Fibroblast of the conjunctiva (primary cell): ENCODE results near the gene SLC6A1.

ENCODE experiments used
- DNase-seq: peaks from one replicate; pipeline ENCODE4 v3.0.0-alpha.2; 2010; ENCODE audit warnings: low read depth

The SLC6A1 gene

DNA sequence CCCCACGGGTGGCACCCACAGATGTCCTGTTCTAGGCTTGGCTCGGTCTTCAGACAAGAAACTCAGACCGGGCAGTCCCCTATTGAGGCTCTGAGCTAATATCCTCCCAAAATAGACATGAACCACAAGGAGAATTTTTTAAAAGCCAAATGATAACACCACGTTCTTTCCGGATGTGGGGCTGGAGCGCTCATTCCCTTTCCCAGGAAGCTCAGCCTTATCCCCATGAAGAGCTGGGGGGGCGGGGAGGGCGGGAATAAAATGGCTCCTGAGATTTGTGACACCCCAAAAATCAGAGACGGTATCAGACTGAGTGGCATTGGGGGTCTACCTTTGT lies 1.1 kb downstream of the SLC6A1 start:
- DNase-seq, result no peak

DNA sequence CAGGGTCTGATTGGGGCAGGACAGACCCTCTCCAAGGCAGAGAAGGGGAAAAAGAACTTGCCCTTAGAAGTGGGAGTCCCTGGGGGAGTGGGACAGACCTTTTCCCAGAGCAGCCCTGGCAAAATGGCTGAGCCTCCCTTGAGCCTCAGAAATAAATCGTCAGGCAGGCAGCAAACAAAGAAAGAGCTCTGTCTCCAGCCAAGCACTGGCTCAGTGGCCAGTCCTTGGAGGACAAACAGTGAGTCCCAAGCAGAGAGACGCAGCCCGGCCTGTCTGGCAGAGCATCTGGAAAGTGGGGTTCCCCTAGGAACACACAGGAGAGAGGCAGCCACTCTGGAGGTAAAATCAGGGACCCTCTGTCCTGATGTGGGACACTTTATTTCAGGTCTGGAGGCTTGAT lies 1.8 kb downstream of the SLC6A1 start:
- DNase-seq, result no peak

DNA sequence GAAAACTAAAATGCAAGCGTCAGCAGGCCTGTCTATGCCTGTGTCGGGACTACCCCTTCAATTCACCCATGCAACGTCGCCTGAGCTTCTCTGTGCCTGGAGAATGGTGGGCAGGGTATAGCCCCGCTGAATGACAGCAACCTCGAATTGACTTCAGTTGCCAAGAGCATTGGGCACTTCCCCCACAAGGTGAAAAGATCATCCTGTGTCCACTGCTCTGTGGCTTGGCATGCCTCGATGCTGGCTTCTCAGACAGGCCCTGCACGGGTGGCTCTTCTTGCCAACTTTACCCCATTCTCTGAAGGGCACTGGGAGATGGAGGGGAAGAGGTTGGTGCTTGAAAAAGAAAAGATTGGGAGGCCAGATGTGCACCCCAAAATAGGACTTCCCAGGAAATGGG lies 3.3 kb downstream of the SLC6A1 start:
- no peak for DNase-seq

DNA sequence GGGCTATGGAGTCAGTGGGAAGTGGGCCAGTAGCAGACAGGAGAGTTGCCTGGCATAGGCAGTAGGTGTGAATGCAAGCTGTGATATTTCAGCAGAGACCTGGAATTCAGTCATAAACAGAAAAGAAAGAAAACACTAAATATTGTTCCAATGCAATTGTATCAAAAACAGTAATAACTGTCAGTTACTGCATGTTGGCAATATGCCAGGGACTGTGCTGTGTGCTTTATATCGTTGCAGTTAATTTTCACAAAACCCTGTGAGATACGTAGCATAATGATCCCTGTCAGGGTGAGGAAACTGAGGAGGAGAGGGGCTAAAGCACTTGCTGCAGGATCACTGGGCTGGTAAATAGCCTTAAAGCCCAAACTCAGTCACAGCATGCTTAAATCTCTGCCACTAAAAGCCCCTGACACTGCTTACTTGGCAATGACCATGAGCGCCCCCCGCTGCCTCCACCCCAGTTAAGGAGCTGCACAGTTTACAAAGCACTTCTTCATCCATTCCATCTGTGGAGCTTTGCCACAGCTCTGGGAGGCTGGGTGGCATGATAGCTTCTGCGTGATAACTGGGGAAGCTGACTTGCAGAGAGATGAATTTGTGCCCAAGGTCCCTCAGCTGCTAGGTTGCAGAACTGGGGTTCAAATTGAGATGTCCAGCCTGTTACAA lies 3.9 kb downstream of the SLC6A1 start:
- DNase-seq, result no peak

DNA sequence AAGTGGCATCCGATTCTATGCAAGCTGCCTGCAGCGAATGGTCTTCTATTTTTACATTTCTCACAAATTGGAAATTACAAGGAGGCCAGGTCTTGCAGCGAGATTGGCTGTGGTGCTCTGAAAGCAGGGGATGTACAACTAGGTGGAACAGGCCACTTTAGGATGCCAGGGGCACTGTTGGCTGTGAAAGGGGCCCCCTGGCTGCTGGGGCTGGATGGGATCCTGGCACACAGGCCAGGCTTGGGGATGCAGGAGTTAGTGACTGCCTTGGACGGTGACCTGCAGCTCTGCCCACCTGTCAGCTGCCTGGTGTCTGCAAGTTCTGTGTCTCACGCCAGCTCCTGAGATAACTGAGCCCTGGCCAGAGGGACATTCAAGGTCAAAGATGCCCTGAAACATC lies 4.6 kb downstream of the SLC6A1 start:
- DNase-seq, result no peak

DNA sequence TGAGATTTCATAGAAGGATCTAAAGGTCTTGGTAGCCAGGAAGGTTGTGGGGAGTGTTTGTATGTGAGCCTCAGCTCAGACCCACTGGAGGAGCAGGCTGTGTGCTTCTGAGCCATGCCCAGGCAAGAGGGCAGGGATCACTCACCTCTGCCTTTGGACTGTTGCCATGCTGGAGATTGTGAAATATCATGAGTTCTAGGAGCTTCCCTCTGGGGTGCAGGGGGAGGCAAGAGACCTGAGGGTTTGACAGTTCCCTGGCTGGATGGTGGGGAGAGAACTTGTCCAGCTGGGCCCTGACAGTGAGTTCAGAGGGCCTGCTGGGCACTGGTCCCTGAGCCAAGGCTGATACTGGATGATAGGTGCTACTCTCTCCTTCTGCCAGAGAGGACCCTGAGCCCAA lies 6.0 kb downstream of the SLC6A1 start:
- DNase-seq, result no peak

DNA sequence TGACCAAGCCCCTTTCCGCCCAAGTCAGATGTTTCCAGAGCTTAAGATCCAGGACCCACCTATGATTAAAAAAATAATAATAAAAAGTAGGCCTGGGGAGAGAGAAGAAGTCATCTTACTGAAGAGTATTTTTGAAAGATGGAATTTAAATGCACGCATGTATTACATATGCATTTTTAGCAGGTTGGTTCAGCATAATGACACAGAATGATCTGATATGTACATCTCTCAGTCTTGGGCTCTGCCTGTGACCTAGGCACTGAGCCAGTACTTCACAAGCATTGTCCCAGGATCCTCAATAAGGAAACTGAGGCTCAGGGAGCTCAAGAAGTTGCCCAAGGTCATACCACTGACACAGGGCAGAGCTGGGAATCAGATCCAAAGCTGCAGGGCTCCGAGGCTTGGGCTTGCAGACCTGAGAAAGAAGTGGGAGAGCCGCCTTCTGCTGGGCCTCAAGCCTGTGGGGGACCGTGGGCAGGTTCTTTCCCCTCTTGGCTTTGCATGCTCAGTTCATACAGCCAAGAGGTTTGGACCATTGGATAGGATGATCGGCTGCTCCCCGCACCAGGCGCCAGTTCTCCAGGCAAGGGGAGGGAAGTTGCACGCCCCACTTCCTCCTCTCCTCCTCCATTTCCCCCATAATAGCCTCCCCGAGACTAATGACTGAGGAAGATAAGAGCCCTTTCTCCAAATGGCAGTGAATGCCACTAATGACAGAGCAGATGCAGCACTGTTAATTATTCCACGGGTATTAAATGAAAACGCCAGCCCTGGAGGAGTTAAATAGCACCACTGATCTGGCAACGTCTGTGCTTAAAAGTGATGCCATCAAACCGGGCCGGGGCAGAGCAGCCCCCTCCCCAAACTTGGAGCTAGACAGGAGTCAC lies 6.9 kb downstream of the SLC6A1 start:
- no peak for DNase-seq

DNA sequence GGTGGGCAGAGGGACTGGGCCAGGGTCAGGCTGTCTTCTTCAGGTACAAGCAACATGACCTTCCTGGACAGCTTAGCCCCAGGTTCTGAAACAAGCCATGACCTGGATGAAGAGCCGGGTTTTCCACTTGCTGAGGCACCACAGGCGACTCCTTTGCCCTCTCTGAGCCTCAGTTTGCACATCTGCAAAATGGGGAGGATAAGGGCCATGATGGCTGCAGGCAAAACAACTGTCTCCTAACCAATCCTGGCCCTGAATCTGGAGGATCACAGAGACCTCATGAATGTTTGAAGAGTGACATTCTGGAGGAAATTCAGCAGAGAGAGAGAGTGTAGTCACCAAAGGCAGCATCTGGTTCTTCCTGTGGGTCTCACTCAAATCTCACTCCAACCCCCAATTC lies 8.0 kb downstream of the SLC6A1 start:
- no peak for DNase-seq

DNA sequence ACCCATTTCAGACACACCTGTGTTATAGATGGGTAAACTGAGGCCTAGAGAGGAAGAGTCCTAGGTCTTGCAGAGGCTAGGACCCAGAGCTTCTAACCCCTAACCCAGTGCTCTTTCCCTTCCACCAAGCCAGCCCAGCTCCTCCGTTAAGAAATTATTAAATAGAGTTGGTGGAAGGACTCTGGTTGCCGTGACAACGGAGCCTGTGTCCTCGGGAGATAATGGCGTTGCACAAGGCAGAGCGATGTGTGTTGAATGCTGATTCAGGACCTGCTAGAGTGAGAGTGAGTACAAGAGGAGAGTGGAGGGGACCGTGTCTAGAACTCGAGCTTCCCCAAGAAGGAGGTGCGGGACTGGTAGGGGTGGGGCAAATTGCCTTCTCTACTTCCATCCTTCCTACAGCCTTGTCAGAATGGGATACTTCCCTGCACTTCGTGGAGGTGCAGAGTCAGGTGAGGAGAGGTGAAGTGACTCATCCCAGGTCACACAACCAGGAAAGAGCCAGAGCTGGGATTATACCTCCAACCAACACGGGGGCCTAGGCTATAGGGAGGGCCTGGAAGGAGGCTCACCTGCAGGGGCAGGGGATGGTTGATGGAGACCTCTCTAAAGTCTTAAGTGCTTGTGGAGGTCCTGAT lies 8.6 kb downstream of the SLC6A1 start:
- no peak for DNase-seq

DNA sequence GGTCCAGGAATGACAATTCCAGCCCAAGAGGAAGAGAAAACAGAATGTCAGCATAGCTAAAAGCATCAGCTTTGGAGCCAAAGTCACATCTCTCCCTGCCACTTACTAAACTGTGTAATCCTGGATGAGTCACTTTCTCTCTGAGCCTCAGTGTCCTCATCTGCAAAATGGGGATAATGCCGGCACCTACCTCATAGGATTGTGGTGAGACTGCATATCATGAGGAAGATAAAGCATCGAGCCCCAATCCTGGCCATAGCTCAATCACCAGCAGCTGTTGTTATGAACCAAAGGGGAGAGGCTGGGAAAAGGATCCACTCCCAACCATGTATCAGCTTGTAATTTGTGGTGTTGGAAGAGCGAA lies 9.1 kb downstream of the SLC6A1 start:
- DNase-seq, result no peak

DNA sequence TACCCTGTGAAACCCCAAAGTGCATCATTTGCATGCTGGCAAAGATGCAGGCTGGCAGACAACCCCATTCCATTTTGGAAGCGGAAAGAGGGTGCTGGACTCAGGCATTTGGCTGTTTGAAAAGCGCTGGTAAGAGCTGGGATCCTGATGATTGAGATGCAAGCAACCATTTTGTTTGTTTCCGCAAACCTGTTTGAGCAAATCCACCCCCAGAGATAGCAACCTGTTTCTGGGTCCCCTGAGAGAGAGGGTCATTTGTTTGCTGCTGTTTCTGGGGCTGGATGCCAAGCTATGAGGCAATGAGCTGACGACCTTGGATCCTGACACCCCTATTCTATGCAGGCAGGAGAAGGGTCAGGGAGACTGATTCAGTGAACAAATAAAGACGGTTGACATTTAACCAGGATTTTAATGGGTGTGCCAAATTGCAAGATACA lies 9.8 kb downstream of the SLC6A1 start:
- no peak for DNase-seq

DNA sequence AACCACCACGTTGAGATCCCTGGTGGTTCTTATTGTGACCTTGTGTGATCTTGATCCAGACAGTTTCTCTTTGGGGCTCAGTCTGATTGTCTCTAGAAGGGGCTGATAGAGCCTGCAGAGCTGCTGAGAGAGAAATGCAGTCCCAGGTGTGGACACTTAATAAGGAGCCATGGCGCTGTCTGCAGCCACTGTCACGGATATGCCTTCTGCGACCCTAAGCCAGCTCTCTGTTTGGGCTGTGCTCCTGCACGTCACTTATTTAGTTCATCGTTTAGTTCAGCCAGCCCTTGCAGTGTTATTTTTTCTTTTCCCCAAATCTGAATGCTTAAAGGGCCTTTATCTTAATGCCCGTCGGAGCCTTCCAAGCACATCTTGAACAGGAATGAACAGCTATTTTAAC lies 12.0 kb downstream of the SLC6A1 start:
- no peak for DNase-seq

DNA sequence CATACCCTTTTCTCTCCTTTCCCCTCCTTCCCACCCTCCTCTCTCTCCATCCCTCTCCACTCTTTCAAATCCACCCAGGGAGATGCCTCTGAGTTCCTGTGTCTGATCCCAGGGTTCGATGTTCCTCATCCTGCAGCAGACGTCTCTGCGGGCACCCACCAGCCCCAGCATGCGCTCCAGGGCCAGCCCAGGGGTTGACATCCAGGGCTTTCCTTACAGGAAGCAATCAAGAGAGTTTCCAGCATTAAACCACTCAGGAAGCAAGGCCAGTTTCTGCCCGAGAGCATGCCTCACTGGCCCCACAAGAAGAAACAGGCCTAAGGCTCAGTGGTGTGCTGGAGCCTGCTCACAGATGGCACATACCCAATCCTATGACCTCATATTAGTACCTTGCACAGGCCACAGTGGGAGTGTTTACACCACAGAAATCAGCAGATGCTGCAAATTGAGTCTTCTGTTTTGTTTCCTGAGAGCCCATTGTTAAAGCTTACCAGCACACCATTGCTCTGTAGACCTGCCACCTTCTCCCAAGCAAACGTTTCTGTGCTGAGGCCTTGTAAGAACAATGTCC lies 13.2 kb downstream of the SLC6A1 start:
- no peak for DNase-seq

DNA sequence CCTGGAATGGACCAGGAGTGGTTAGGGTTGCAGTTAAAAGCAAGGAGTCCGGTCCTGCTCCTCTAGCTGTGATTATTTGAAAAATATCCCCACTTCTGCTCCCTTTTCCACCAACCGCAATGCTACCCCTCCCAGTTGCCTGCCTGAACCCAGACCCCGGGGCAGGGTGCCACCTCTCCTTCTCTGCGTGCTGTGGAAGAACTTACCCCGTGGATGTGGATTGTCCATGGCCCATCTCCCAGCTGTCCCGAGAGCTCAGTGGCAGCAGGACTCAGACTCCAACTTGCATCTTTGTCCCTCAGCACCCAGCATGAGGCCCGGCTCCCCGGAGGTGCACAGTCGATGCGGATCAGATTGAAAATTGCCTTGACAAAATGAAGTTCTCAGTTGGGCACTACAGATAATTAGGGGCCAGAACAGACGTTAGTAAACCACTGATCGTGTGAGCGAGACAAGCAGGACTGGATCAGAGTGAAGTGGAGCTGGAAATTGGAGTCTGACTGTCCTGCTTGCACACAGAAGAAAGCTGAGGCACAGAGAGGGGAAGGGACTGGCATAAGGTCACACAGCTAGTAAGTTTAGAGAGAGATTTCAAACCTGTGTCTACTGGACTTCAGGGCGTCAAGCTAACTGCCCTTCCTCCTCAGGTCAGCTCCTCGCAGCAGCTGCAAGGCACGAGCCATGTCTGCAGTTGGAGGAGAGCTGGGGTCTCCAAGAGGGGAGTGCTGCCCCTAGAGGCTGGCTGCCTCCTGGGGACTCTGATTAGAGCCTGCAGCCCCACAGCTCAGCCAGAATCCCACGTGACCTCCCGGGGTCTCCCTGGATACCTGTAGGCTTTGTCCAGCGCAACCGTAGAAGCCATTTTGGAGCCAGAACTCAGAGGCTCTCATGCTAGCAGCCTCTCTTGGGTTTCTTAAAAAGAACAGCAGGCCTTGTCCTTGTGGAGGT lies 14.7 kb downstream of the SLC6A1 start:
- no peak for DNase-seq

DNA sequence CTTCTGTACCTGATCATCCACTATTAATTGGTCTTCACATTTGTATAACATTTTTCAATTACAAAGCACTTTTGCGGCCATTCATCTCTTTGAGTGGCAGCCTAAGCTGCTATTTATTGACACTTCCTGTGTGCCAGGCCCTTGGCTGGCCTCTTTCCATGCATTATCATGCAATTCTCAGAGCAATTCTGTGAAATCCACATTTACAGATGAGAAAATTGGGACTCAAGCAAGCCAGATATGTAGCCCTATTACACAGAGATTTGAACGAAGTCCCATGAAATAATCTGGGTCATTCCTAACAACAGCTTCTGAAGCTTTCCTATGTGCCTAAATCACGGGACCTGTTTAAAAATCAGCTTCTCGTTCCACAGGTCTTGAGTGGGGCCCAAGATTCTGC lies 17.4 kb downstream of the SLC6A1 start:
- DNase-seq, result no peak

DNA sequence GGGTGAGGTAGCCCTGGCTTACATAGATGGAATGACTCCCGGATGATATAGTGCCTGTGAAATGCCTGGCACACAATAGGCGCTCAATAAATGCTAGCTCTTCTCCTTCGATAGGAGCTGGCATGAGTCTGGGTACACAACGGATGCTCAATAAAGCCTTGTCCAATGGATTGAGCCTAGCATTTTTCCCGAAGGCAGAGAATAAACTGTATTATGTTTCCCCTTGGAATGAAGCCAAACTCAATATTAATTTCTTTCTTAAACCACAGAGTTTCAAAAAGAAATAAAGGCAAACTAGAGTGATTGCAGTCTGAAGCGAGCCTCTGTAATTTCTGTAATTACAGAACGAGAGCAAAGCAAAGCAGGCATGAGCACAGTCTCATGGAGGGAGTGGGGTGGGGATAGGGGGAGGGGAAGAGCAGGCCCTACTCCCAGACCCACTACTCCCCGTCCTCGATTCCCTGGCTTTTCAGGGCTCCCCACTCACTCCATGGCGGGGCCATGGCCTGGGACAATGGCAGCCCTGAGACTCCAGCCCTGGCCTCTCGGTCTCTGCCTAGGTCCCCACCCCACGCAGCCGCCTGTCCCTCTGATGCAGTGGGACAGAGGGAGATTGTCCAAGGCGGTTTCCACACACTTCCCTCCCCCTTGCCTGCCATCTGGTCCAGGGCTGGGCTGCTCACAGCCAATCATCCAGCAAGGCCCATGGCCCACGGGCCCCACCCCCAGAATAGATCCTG lies 18.0 kb downstream of the SLC6A1 start:
- no peak for DNase-seq

DNA sequence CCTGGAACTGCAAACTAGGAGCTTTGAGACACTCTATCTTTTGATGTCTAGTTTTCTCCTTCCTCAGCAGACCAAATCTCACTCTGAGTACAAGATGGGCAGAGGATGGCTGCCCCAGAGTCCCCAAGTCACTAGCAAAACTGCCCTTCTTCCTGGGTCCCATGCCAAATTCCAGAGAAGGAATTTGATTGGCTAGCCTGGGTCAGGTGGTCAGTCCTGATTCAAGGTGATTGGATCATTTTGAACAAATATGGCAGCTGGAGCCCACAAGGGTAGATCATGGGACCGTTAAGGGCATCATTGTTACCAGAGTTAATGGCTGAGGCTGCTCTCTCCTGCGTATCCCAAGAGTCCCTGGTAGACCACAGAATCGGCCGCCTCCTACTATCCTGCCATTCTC lies 21.7 kb downstream of the SLC6A1 start:
- no peak for DNase-seq

DNA sequence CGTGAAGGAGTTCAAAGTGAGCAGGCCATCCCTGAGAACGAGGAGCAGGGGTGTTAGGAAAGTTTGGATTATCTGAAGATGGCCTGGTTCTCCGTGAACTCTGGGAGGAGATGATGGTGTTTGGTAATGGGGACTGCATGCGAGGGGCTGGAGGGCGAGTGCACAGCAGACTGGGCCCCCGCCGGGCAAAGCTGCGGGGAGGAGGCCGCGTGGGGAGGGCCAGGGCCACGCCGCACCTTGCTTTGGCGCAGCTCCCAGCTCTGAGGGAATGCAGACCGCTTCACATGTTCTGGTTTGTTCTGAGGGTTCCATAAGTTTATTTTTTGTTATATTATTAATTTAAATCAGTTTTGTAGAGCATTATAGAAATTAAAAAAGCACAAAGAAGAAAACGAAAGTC lies 22.2 kb downstream of the SLC6A1 start:
- DNase-seq, result no peak

DNA sequence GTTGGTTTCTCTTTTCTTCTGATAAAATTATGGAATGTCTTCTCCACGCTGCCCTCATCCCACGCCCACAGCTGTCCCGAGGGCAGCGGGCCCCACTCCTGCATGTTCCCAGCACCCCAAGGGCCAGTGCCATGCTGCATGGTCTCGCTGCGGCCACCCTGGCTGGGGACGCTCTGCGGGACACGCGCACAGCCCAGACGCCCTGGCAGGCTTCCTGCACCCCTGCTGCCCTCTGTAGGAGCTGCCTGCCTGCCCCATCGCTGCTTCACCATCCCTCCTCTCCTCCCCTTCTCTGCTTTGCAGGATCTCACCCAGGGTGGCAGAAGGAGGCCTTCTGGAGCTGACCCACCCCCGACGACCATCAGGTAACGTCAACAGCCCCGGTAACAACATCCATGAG lies 22.8 kb downstream of the SLC6A1 start:
- no peak for DNase-seq

DNA sequence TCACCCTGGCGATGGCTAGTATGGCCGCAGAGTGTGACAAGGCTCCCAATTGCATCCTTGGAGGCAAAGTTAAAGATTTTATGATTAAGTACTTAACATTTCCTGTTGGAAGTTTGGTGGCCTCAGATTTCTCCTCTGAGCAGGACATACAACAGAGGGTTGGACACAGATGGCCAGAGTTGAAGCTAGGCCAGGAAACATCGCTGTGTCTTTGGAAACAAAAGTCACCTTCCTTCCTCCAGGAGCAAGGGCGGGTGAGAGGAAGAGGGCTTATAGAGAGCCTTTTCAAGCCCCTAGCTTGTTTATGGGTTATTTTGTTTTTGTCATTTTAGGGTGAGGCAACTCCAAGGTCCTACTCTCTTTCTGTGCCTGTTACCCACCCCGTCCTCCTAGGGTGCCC lies 24.2 kb downstream of the SLC6A1 start:
- no peak for DNase-seq

DNA sequence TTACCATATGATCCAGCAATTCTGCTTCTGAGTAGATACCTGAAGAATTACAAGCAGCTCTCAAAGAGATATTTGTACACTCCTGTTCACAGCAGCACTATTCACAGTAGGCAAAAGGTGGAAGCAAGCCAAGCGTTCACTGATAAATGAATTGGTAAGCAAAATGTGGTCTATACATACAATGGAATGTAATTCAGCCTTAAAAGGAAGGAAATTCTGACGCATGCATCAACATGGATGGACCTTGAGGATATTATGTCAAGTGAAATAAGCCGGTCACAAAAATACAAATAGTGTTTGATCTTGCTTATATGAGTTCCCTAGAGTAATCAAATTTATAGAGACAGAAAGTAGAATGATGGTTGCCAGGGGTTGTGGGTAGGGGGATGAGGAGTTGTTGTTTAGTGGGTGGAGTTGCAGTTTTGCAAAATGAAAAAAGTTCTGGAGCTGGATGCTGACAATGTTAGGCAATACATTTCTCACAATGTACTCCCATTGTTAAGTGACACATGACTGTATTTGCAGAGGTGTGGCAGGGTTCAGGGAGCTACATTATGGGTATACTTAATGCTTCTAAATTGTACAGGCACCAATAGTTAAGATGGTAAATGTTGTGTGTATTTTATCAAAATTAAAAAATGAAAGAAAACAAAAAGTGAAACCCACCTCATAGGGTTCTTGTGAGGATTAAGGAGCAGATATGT lies 26.7 kb downstream of the SLC6A1 start:
- DNase-seq, result no peak
